Heart left ventricle (tissue), 13 donors: ENCODE measurements around the gene CCN5.

Source experiments
- CTCF ChIP-seq, 12 donors: fragments of 200-600 bp; sonication (generic) in 4 of 12; IDR thresholded peaks; one replicate each; pipeline versions ENCODE4 v1.5.0 to v1.8.0; 2018 to 2022; ENCODE audit warnings: antibody characterized with exemption in 12 of 12, mild to moderate bottlenecking in 5 of 12
- POLR2A ChIP-seq, 2 donors: fragments of 450-650 bp; IDR thresholded peaks; one replicate each; pipeline ENCODE4 v1.6.1; 2017; ENCODE audit warnings: antibody characterized with exemption in 2 of 2, mild to moderate bottlenecking in 2 of 2, moderate library complexity in 2 of 2
- donor health status: ischemic (EF 13 %, LVEDD 7.1; RV severe dilation, severe dysfunction).
- donor health status: DM: no; HTN: yes; CAD: no.
- donor health status: DM: no; HTN: no; CAD: no.
- donor health status: ischemic (EF 25% LVEDD 6.9; RV normal size, moderate dysfunction).
- donor health status: ischemic (EF 25% LVEDD 5.7; RV mildly dilated, moderate dysfunction).
- donor health status: ischemic (EF 35%, LVEDD 5.7; RV mildly dilated, moderate dysfunction).
- donor health status: nonischemic (EF 11% LVEDD 7.7; RV severe dilation, severe dysfunction).
- donor health status: DM: yes; HTN: yes; CAD: no.
- donor health status: PGD.
- donor health status: ischemic (EF 29% LVEDD 5.4; RV normal size, mild dysfunction).
- donor health status: nonischemic (EF 23%, LVEDD 6.1; RV moderate dilation, normal function).

GRCh38 chr20:44765701-44766347 is 50.7 kb downstream of the CCN5 start:
- no peak for TF ChIP-seq CTCF (IDR thresholded peaks at IDR 0.05)
- no peak for TF ChIP-seq POLR2A (IDR thresholded peaks at IDR 0.05)
